Prostate gland (tissue), 2 donors: ENCODE data around the gene ADAMTSL1. TPM values are rescaled to one million over a fixed set of nuclear protein-coding genes. Genes with fewer than 3 reads are reported as not detected.

Experiments used
- DNase-seq: peaks from one replicate; pipeline ENCODE4 v3.0.0-alpha.2; 2019; ENCODE audit warnings: low spot score
- H3K27ac ChIP-seq, 2 donors: fragments of 200-600 bp; sonication (generic); 2 replicates each; pipeline ENCODE4 v1.5.1; 2017 to 2019
- H3K27me3 ChIP-seq: fragments of 200-600 bp; sonication (generic); replicated peaks from 2 replicates; pipeline ENCODE4 v1.5.1; 2019; ENCODE audit not compliant: insufficient read depth
- H3K36me3 ChIP-seq, 2 donors: fragments of 200-600 bp; sonication (generic); 1 replicate in 1 of 2; 2 replicates in 1 of 2; pipeline versions ENCODE4 v1.5.1 to v1.8.1; 2017 to 2019
- H3K4me1 ChIP-seq: fragments of 200-600 bp; sonication (generic); replicated peaks from 2 replicates; pipeline ENCODE4 v1.5.1; 2019
- H3K4me3 ChIP-seq, 2 donors: fragments of 200-600 bp; sonication (generic); 2 replicates each; pipeline ENCODE4 v1.5.1; 2017 to 2019
- H3K9me3 ChIP-seq: fragments of 200-600 bp; sonication (generic); 2 replicates; pipeline ENCODE4 v1.5.1; 2017
- CTCF ChIP-seq, 4 experiments: fragments of 200-600 bp in 2 of 4; fragments of 450-650 bp in 2 of 4; sonication (generic) in 2 of 4; IDR thresholded peaks; 1 replicate in 3 of 4; 2 replicates in 1 of 4; pipeline ENCODE4 v1.5.1; 2016 to 2019; ENCODE audit warnings: antibody characterized with exemption in 4 of 4, mild to moderate bottlenecking in 2 of 4, moderate library complexity in 2 of 4
- POLR2A ChIP-seq: fragments of 450-650 bp; IDR thresholded peaks from one replicate; pipeline ENCODE4 v1.6.1; 2016; ENCODE audit warnings: antibody characterized with exemption, mild to moderate bottlenecking
- POLR2AphosphoS5 ChIP-seq: sonication (generic); formaldehyde crosslinking; IDR thresholded peaks from one replicate; pipeline ENCODE4 v1.6.1; 2017; ENCODE audit warnings: antibody characterized with exemption
- WGBS: methylation state at CpG from one replicate; pipeline ENCODE4 v1.1.5; 2018; 5-methylcytosine and 5-hydroxymethylcytosine counted together
- intact Hi-C: fragments of 100-400 bp; cut with DNase I; formaldehyde crosslinking; loops from one replicate; pipeline ENCODE4 v1.14.2; 2022
- total RNA-seq, 2 donors: library from RNA; depleted of rRNA; stranded (reverse); fragments of >200 nt; gene quantifications; one replicate each; pipeline ENCODE4 v1.1.0, GENCODE V29; 2016

The ADAMTSL1 gene
- total RNA-seq, 2 donors from 2014 or later = 9.8 to 18.1 TPM

DNA sequence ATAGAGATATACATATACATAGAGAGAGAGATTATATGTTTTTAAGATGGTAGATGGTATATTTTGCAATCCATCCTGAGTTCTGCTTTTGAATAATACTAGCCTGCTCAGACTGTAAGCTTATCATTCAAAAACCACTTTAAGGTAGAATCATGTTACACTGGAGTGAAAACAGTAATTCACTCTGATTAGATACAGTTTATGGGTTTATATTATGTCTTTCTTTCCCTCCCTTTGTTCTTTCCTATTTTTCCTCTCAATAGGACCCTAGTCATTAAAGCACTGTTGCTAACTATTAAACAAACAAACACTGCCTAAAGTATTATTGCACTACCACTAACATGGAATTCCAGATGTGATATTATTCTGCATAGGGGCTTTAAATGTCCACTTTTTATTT lies 202.0 kb downstream of the ADAMTSL1 start:
- Histone ChIP-seq H3K4me1 (no peaks in the 10 kb centered on the region), H3K27ac (no peak overlapping the region), H3K27me3 (no peaks in the 10 kb centered on the region), H3K4me3 (no peak overlapping the region), H3K9me3 (no peaks in the 10 kb centered on the region), H3K36me3 (no peaks in the 10 kb centered on the region)
- no peak for TF ChIP-seq POLR2AphosphoS5
- no peak for TF ChIP-seq CTCF (IDR thresholded peaks at IDR 0.05)
- no peak for TF ChIP-seq POLR2A
- intact Hi-C loops = no loop called here
- DNase-seq = no peak

DNA sequence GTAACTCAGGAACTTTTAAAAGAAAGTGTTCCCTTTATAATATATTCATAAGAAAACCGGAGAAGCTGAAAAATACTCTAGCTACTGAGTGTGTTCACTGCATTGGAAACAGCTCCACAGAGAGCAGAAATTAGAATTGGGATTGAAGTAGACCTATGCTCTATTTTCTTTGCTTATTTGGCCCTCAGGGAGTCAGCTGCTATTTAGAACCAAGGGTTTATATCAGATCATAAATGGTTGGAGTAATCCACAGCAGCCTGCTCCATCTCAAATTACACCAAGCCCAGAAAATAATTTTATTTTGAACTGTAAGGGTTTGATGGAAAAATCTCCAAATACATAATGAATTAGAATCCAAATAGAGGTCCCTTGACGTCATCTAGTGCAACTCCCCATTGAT lies 202.6 kb downstream of the ADAMTSL1 start:
- no peak for DNase-seq
- TF ChIP-seq POLR2A (no peak), POLR2AphosphoS5 (no peak), CTCF (IDR thresholded peaks at IDR 0.05) (no peak)
- intact Hi-C loops = no loop called here
- Histone ChIP-seq H3K27ac (no peak overlapping the region), H3K27me3 (no peaks in the 10 kb centered on the region), H3K4me1 (no peaks in the 10 kb centered on the region), H3K36me3 (no peaks in the 10 kb centered on the region), H3K9me3 (no peaks in the 10 kb centered on the region), H3K4me3 (no peak overlapping the region)
- WGBS = 64% methylated on average over 2 of the region's 2 CpGs

DNA sequence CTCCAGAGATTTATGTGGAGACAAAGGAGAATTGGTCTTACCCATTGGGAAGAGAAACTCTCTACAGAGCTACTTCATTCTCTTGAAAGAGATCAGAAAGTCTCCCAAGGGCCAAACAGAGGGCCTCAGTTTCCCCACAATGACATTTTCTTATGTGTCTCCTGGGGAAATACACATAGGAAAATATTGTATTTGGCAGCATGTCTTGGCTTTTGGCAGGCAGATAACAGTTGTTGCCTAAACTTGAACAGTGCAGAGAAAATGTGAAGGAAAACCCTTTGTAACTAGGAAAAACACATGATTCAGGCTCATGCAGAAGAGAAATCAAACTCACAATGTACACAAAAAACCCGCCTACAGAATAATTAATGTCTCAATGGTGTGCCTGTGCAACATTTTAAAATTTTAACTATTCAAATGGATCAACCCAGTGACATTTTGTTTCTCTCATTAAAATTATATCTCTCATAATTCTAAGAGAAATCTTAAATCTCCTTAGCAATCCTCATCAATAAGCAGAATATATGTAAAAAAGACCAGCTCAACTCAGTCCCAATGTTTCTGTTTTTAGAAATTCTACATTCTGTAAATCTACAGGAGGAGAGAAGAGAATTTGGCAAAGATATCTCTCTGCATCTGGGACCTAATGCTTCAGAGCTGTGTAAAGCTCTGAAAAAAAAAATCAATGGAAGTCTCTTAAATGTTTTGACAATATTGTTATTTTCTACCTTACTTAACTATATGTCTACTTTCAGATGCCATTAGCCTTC lies 205.1 kb downstream of the ADAMTSL1 start:
- DNase-seq = no peak
- intact Hi-C loops = no loop called here
- Histone ChIP-seq H3K27me3 (no peaks in the 10 kb centered on the region), H3K9me3 (no peaks in the 10 kb centered on the region), H3K4me3 (no peak overlapping the region), H3K4me1 (no peaks in the 10 kb centered on the region), H3K27ac (no peak overlapping the region), H3K36me3 (no peaks in the 10 kb centered on the region)
- TF ChIP-seq POLR2A = no peak
- no peak for TF ChIP-seq POLR2AphosphoS5
- WGBS = 31% methylated on average over 1 of the region's 1 CpG

DNA sequence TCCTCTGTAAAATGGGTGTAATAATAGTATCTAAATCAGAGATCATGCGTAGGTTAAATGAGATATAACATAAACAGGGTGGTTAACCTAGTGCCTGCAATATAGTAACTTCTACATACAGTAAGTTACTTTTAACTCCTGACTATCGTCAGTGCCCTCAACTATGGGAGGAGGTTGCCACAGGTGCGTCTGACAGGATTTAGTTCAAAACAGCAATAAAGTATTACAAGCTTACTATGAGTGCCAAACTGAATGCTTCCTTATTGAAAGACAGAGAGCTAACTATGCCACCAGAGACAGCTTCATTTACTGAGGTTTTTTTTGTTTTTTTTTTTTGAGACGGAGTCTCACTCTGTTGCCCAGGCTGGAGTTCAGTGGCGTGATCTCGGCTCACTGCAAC lies 209.0 kb downstream of the ADAMTSL1 start:
- TF ChIP-seq CTCF (IDR thresholded peaks at IDR 0.05) (no peak), POLR2A (no peak), POLR2AphosphoS5 (no peak)
- no peaks in the 10 kb centered on the region for H3K27me3 ChIP-seq
- H3K27ac ChIP-seq = no peak overlapping the region
- H3K9me3 ChIP-seq = no peaks in the 10 kb centered on the region
- intact Hi-C loops = no loop called here
- no peak overlapping the region for H3K4me3 ChIP-seq
- H3K36me3 ChIP-seq = no peaks in the 10 kb centered on the region
- 35% methylated on average over 6 of the region's 6 CpGs for WGBS
- no peak for DNase-seq
- no peaks in the 10 kb centered on the region for H3K4me1 ChIP-seq

- no peak for TF ChIP-seq CTCF (IDR thresholded peaks at IDR 0.05)
- TF ChIP-seq POLR2AphosphoS5 = no peak
- TF ChIP-seq POLR2A = no peak
- Histone ChIP-seq H3K9me3 (no peaks in the 10 kb centered on the region), H3K4me1 (no peaks in the 10 kb centered on the region), H3K4me3 (no peak overlapping the region), H3K27ac (peak overlapping the region in 1 of 2 donors; percentile 39), H3K27me3 (no peaks in the 10 kb centered on the region), H3K36me3 (no peaks in the 10 kb centered on the region)
- WGBS = 61% methylated on average over 12 of the region's 12 CpGs
- DNase-seq = no peak
- intact Hi-C loops = no loop called here
Observed at GRCh38 chr9:18683312-18683711, 209.4 kb downstream of the ADAMTSL1 start.
